Esophagus muscularis mucosa (tissue), 4 donors: ENCODE measurements around the gene ARSB. TPM values are rescaled to one million over a fixed set of nuclear protein-coding genes. Genes with fewer than 3 reads are reported as not detected.
A peak's percentile ranks its signal among the peaks of the same experiment; 100 is the strongest.

ENCODE experiments used
- DNase-seq: peaks from one replicate; pipeline ENCODE4 v3.0.0-alpha.2; 2017; ENCODE audit errors: extremely low spot score
- H3K27ac ChIP-seq, 4 donors: fragments of 200-600 bp; sonication (generic); replicated peaks in 1 of 4; 1 replicate in 3 of 4; 2 replicates in 1 of 4; pipeline ENCODE4 v1.5.1; 2016 to 2019; ENCODE audit warnings: mild to moderate bottlenecking in 1 of 4
- H3K27me3 ChIP-seq, 4 donors: fragments of 200-600 bp; sonication (generic); one replicate each; pipeline versions ENCODE4 v1.5.1 to v1.6.0; 2016 to 2019
- H3K36me3 ChIP-seq, 4 donors: fragments of 200-600 bp; sonication (generic); one replicate each; pipeline ENCODE4 v1.5.1; 2016 to 2019
- H3K4me1 ChIP-seq, 4 donors: fragments of 200-600 bp; sonication (generic); one replicate each; pipeline ENCODE4 v1.5.1; 2016 to 2019
- H3K4me3 ChIP-seq, 4 donors: fragments of 200-600 bp; sonication (generic); 1 replicate in 2 of 4; 2 replicates in 2 of 4; pipeline ENCODE4 v1.5.1; 2016 to 2019; ENCODE audit warnings: mild to moderate bottlenecking in 4 of 4, moderate library complexity in 1 of 4
- H3K9me3 ChIP-seq, 4 donors: fragments of 200-600 bp; sonication (generic); 1 replicate in 3 of 4; 2 replicates in 1 of 4; pipeline ENCODE4 v1.5.1; 2016 to 2019
- EP300 ChIP-seq: sonication (generic); formaldehyde crosslinking; IDR thresholded peaks from one replicate; pipeline ENCODE4 v1.6.1; 2017; ENCODE audit warnings: antibody characterized with exemption
- POLR2A ChIP-seq: fragments of 450-650 bp; IDR thresholded peaks from one replicate; pipeline ENCODE4 v1.6.1; 2017; ENCODE audit warnings: antibody characterized with exemption, moderate library complexity, mild to moderate bottlenecking, low read depth
- POLR2AphosphoS5 ChIP-seq, 2 donors: sonication (generic); formaldehyde crosslinking; IDR thresholded peaks; one replicate each; pipeline ENCODE4 v1.6.1; 2017; ENCODE audit warnings: antibody characterized with exemption in 2 of 2
- WGBS: methylation state at CpG from one replicate; pipeline ENCODE4 v1.1.5; 2018; 5-methylcytosine and 5-hydroxymethylcytosine counted together
- intact Hi-C: fragments of 100-400 bp; cut with DNase I; formaldehyde crosslinking; loops from one replicate; pipeline ENCODE4 v1.15.1; 2023
- total RNA-seq, 4 donors: library from RNA; depleted of rRNA; stranded (reverse); fragments of >200 nt; gene quantifications; one replicate each; pipeline versions ENCODE4 v1.1.0 to v1.2.1, GENCODE V29; 2016
- TF ChIP-seq, protein P1 (sequence below), 3 experiments: fragments of 200-600 bp in 2 of 3; fragments of 450-650 bp in 1 of 3; sonication (generic) in 2 of 3; IDR thresholded peaks; one replicate each; pipeline ENCODE4 v1.5.1; 2017 to 2019; ENCODE audit warnings: antibody characterized with exemption in 3 of 3, mild to moderate bottlenecking in 2 of 3, moderate library complexity in 1 of 3

The ARSB gene
- total RNA-seq, 4 donors from 2014 or later, result 58.0 to 103 (median 67.5) TPM

GRCh38 chr5:79005151-79005550 lies 20.0 kb upstream of the ARSB start:
- intact Hi-C loops, result no loop called here
- H3K4me3 ChIP-seq, result no peak overlapping the region
- TF ChIP-seq EP300 (no peak), POLR2A (no peak), POLR2AphosphoS5 (IDR thresholded peaks at IDR 0.05) (no peak)
- TF ChIP-seq, protein P1, sequence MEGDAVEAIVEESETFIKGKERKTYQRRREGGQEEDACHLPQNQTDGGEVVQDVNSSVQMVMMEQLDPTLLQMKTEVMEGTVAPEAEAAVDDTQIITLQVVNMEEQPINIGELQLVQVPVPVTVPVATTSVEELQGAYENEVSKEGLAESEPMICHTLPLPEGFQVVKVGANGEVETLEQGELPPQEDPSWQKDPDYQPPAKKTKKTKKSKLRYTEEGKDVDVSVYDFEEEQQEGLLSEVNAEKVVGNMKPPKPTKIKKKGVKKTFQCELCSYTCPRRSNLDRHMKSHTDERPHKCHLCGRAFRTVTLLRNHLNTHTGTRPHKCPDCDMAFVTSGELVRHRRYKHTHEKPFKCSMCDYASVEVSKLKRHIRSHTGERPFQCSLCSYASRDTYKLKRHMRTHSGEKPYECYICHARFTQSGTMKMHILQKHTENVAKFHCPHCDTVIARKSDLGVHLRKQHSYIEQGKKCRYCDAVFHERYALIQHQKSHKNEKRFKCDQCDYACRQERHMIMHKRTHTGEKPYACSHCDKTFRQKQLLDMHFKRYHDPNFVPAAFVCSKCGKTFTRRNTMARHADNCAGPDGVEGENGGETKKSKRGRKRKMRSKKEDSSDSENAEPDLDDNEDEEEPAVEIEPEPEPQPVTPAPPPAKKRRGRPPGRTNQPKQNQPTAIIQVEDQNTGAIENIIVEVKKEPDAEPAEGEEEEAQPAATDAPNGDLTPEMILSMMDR (IDR thresholded peaks at IDR 0.05), result no peak
- H3K27me3 ChIP-seq, result no peaks in the 10 kb centered on the region
- H3K9me3 ChIP-seq, result no peaks in the 10 kb centered on the region
- no peaks in the 10 kb centered on the region for H3K36me3 ChIP-seq
- 76% methylated on average over 4 of the region's 4 CpGs for WGBS
- DNase-seq, result no peak
- H3K27ac ChIP-seq, result no peak overlapping the region
- H3K4me1 ChIP-seq, result peaks cover 0 to 27% (median 24%) of the 10 kb centered on the region in 4 donors

- DNase-seq, result no peak
- Histone ChIP-seq H3K4me1 (peaks cover 0 to 54% (median 46%) of the 10 kb centered on the region in 4 donors), H3K4me3 (no peak overlapping the region), H3K9me3 (no peaks in the 10 kb centered on the region), H3K27me3 (no peaks in the 10 kb centered on the region), H3K27ac (peak overlapping the region; percentile 73 to 83 (median 76)), H3K36me3 (no peaks in the 10 kb centered on the region)
- 54% methylated on average over 1 of the region's 1 CpG for WGBS
- TF ChIP-seq, protein P1 (IDR thresholded peaks at IDR 0.05), result no peak
- no peak for TF ChIP-seq POLR2A
- TF ChIP-seq POLR2AphosphoS5 (IDR thresholded peaks at IDR 0.05), result no peak
- TF ChIP-seq EP300, result no peak
- intact Hi-C loops, result no loop called here
Measured at GRCh38 chr5:79002374-79002773, 17.3 kb upstream of the ARSB start.

- Histone ChIP-seq H3K36me3 (no peaks in the 10 kb centered on the region), H3K27me3 (no peaks in the 10 kb centered on the region), H3K4me3 (no peak overlapping the region), H3K4me1 (peaks cover 0 to 61% (median 52%) of the 10 kb centered on the region in 4 donors), H3K27ac (peak overlapping the region; percentile 73 to 83 (median 76)), H3K9me3 (no peaks in the 10 kb centered on the region)
- no peak for DNase-seq
- TF ChIP-seq EP300 (no peak), POLR2AphosphoS5 (IDR thresholded peaks at IDR 0.05) (no peak), POLR2A (no peak)
- TF ChIP-seq, protein P1 (IDR thresholded peaks at IDR 0.05), result no peak
- intact Hi-C loops, result no loop called here
Measured at GRCh38 chr5:79001471-79001870, 16.4 kb upstream of the ARSB start.

- no peak for DNase-seq
- peaks cover 0 to 67% (median 52%) of the 10 kb centered on the region in 4 donors for H3K4me1 ChIP-seq
- no peaks in the 10 kb centered on the region for H3K27me3 ChIP-seq
- no peaks in the 10 kb centered on the region for H3K36me3 ChIP-seq
- no peak overlapping the region for H3K4me3 ChIP-seq
- WGBS, result 44% methylated on average over 2 of the region's 2 CpGs
- no peaks in the 10 kb centered on the region for H3K9me3 ChIP-seq
- H3K27ac ChIP-seq, result peak overlapping the region; percentile 22 to 50 (median 35)
- intact Hi-C loops, result no loop called here
- TF ChIP-seq POLR2A (no peak), POLR2AphosphoS5 (IDR thresholded peaks at IDR 0.05) (no peak), EP300 (no peak)
- TF ChIP-seq, protein P1 (IDR thresholded peaks at IDR 0.05), result no peak
Measured at GRCh38 chr5:78997090-78997489, 12.0 kb upstream of the ARSB start.

DNA sequence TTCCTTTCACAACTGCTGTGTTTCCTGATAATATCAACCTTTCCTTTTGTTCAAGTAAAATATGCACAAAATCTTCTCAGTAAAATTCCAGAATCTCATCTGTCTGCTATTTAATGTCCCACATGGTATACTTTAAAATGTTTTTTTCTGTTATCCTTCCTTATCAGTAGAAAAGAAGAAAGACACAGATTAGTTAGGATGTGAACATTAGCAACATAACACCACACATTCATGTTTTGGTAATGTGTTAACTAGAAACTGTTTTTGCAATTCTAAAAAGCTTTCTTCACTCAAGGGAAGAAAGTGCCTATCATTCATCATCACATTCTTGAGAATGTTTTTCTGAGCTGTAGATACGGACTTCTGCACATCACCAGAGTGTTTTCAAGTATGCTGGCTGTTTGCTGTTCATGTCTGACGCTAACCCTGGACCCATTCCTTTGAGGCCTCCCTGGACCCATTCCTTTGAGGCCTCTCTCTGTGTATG lies 10.5 kb upstream of the ARSB start:
- Histone ChIP-seq H3K4me3 (no peak overlapping the region), H3K27me3 (no peaks in the 10 kb centered on the region), H3K9me3 (no peaks in the 10 kb centered on the region), H3K27ac (peak overlapping the region in 3 of 4 donors; percentile 16 to 50 (median 35)), H3K36me3 (no peaks in the 10 kb centered on the region), H3K4me1 (peaks cover 0 to 51% (median 39%) of the 10 kb centered on the region in 4 donors)
- WGBS, result 74% methylated on average over 2 of the region's 2 CpGs
- TF ChIP-seq EP300 (no peak), POLR2A (no peak), POLR2AphosphoS5 (IDR thresholded peaks at IDR 0.05) (no peak)
- TF ChIP-seq, protein P1 (IDR thresholded peaks at IDR 0.05), result no peak
- DNase-seq, result no peak
- intact Hi-C loops, result no loop called here
